Thymus (tissue), 11 donors: ENCODE data around the gene KIFC1. TPM values are rescaled to one million over a fixed set of nuclear protein-coding genes. Genes with fewer than 3 reads are reported as not detected.

ENCODE experiments used
- DNase-seq, 9 donors: peaks; one replicate each; pipeline ENCODE4 v3.0.0-alpha.2; 2013; ENCODE audit warnings: low spot score in 9 of 9, low read depth in 6 of 9, missing footprints in 1 of 9
- H3K27ac ChIP-seq, 2 donors: one replicate each; pipeline ENCODE4 v1.5.1; 2013; ENCODE audit warnings: control low read depth in 1 of 2, low read depth in 1 of 2, low read length in 1 of 2, mild to moderate bottlenecking in 1 of 2, moderate library complexity in 1 of 2
- H3K27me3 ChIP-seq, 2 donors: one replicate each; pipeline ENCODE4 v1.5.1; 2013; ENCODE audit warnings: low read length in 1 of 2; ENCODE audit not compliant: control insufficient read depth in 2 of 2, insufficient read depth in 1 of 2
- H3K36me3 ChIP-seq, 2 donors: one replicate each; pipeline ENCODE4 v1.5.1; 2013; ENCODE audit warnings: low read length in 1 of 2, mild to moderate bottlenecking in 1 of 2, moderate library complexity in 1 of 2; ENCODE audit not compliant: control insufficient read depth in 2 of 2, insufficient read depth in 2 of 2
- H3K4me1 ChIP-seq, 2 donors: one replicate each; pipeline ENCODE4 v1.5.1; 2013; ENCODE audit warnings: low read length in 2 of 2; ENCODE audit not compliant: control insufficient read depth in 2 of 2, insufficient read depth in 2 of 2
- H3K4me3 ChIP-seq, 2 donors: one replicate each; pipeline ENCODE4 v1.5.1; 2013; ENCODE audit warnings: low read length in 2 of 2, control low read depth in 1 of 2, mild to moderate bottlenecking in 1 of 2
- H3K9me3 ChIP-seq, 2 donors: one replicate each; pipeline ENCODE4 v1.5.1; 2013; ENCODE audit warnings: low read length in 1 of 2, mild to moderate bottlenecking in 1 of 2; ENCODE audit not compliant: control insufficient read depth in 2 of 2, insufficient read depth in 1 of 2
- WGBS: extraction: QIAGEN DNeasy Blood & Tissue Kit; methylation state at CpG from one replicate; pipeline ENCODE4 v1.1.7; 2013; 5-methylcytosine and 5-hydroxymethylcytosine counted together
- polyA plus RNA-seq: library from polyadenylated mRNA; stranded (reverse); fragments of 200-250 nt; gene quantifications from one replicate; pipeline ENCODE4 v1.2.3, GENCODE V29; 2013
- total RNA-seq: library from RNA; stranded (reverse); fragments of 120-200 nt; gene quantifications from one replicate; pipeline ENCODE4 v1.2.4, GENCODE V29; 2013
- donor health status: healthy.

KIFC1 gene
- total and polyA plus RNA-seq, 2 donors: 5.5 to 34.3 TPM

DNA sequence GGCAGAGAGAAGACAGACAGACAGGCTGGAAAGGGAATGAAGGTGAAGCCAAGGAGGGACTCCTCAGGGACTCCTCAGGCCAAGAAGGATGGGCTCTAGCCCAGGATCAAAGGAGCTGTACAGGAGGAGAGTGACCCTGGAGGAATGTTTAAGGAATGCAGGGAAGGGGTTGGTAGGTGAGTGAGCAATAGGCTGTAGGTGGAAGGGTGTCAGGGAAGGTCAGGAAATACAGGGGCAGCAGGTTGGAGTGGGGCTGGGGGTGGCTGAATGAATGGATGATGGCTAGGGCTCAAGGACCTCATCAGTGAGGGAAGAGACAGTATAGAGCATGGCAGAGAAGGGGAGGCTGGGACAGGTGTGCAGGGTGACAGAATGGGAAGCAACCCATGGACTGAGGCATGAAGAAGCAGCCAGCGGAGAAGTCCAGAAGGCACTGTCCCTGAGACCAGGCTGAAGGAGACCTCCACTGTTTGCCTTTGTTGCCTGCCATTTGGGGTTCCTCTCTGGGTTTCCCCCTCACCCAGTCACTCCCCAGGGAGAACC, 41.4 kb downstream of the KIFC1 start:
- peaks cover 23 to 29% of the 10 kb centered on the region in 2 donors for H3K36me3 ChIP-seq
- peaks cover 40 to 57% of the 10 kb centered on the region in 2 donors for H3K4me1 ChIP-seq
- no peaks in the 10 kb centered on the region for H3K9me3 ChIP-seq
- no peak for DNase-seq
- no peaks in the 10 kb centered on the region for H3K27me3 ChIP-seq
- peak overlapping the region in 1 of 2 donors; percentile 40 for H3K27ac ChIP-seq
- WGBS: 100% methylated on average over 1 of the region's 1 CpG
- peak overlapping the region in 1 of 2 donors; percentile 44 for H3K4me3 ChIP-seq

DNA sequence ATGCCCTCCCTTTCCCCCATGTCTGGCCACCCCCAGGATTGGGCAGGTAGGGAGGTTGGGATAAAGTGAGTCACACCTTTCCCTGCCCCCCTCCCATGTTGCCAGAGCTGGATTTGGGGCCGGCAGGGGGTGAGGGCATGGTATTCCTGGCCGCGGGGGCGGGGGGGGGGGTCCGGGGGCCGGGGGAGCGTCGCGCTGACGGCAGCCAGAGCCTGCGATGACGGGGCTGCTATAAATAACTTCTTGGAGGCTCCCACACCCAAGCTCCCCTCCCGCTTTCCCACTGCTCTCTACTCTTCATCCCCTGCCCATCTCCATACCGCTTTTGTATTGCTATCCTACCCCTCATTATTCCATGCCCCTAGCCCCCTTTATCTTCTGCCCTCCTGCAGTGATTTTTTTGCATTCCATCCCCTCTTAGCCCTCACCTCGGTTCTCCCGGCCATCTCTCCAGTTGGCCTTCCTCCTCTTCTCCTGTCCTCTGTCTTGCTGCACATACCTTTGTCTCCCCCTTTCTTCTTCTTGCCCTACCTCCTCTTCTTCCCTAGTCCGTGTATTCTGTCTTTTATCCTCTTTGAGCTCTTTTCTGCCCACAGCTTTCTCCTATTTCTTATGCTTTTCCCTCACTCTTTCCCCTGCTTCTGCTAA, 42.0 kb downstream of the KIFC1 start:
- H3K27me3 ChIP-seq: no peaks in the 10 kb centered on the region
- no peaks in the 10 kb centered on the region for H3K9me3 ChIP-seq
- H3K27ac ChIP-seq: no peak overlapping the region
- H3K36me3 ChIP-seq: peaks cover 29 to 35% of the 10 kb centered on the region in 2 donors
- H3K4me1 ChIP-seq: peaks cover 34 to 51% of the 10 kb centered on the region in 2 donors
- no peak overlapping the region for H3K4me3 ChIP-seq
- DNase-seq: no peak
- WGBS: 58% methylated on average over 16 of the region's 17 CpGs

DNA sequence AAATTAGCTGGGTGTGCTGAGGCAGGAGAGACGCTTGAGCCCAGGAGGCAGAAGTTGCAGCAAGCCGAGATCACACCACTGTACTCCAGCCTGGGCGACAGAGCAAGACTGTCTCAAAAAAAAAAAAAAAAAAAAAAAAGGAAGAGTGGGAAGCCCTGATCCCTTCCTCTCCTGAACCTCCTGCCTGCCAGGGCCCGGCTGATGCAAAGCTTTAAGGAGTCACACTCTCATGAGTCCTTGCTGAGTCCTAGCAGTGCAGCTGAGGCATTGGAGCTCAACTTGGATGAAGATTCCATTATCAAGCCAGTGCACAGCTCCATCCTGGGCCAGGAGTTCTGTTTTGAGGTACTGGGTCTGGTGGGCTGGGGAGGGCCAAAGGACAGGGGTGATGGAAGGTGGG, 43.3 kb downstream of the KIFC1 start:
- H3K4me1 ChIP-seq: peaks cover 22 to 38% of the 10 kb centered on the region in 2 donors
- no peak overlapping the region for H3K4me3 ChIP-seq
- peaks cover 39 to 45% of the 10 kb centered on the region in 2 donors for H3K36me3 ChIP-seq
- DNase-seq: no peak
- 98% methylated on average over 4 of the region's 4 CpGs for WGBS
- no peaks in the 10 kb centered on the region for H3K27me3 ChIP-seq
- no peaks in the 10 kb centered on the region for H3K9me3 ChIP-seq
- no peak overlapping the region for H3K27ac ChIP-seq

DNA sequence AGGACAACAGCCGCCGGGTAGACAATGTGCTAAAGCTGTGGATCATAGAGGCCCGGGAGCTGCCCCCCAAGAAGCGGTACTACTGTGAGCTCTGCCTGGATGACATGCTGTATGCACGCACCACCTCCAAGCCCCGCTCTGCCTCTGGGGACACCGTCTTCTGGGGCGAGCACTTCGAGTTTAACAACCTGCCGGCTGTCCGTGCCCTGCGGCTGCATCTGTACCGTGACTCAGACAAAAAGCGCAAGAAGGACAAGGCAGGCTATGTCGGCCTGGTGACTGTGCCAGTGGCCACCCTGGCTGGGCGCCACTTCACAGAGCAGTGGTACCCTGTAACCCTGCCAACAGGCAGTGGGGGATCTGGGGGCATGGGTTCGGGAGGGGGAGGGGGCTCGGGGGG, 46.0 kb downstream of the KIFC1 start:
- H3K4me3 ChIP-seq: no peak overlapping the region
- H3K36me3 ChIP-seq: peaks cover 62 to 72% of the 10 kb centered on the region in 2 donors
- H3K27me3 ChIP-seq: no peaks in the 10 kb centered on the region
- no peaks in the 10 kb centered on the region for H3K9me3 ChIP-seq
- H3K27ac ChIP-seq: no peak overlapping the region
- no peak for DNase-seq
- WGBS: 97% methylated on average over 18 of the region's 18 CpGs
- peaks cover 2 to 11% of the 10 kb centered on the region in 2 donors for H3K4me1 ChIP-seq

DNA sequence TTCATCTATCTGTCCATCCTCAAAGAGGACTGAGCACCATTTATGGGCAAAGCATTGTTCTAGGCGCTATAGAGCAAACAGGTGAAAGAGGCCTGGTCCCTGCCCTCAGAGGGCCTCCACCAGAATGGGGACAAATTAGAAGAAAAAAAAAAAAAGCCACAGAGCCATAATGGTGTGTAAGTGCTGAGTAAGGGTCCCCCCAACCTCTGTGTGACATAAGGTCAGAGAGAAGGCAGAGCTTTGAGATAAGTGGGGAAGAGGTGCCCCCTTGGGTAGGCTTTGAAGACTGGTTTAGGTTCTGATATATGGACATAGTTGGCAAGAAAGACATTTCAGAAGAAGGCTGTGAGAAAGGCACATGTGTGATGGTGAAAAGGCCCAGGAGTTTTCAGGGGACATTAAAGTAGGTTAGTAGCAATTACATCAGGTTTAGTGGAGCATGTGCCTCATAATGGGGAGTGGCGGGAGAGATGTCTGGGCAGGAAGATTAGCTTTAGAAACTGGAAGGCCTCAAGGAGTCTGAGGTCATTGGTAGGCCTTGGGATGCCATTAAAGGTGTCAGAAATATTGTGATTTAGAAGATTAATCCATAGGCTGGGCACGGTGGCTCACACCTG, 47.5 kb downstream of the KIFC1 start:
- 98% methylated on average over 3 of the region's 3 CpGs for WGBS
- Histone ChIP-seq H3K27ac (no peak overlapping the region), H3K9me3 (no peaks in the 10 kb centered on the region), H3K27me3 (no peaks in the 10 kb centered on the region), H3K36me3 (peaks cover 74 to 85% of the 10 kb centered on the region in 2 donors), H3K4me3 (no peak overlapping the region), H3K4me1 (no peaks in the 10 kb centered on the region)
- no peak for DNase-seq

DNA sequence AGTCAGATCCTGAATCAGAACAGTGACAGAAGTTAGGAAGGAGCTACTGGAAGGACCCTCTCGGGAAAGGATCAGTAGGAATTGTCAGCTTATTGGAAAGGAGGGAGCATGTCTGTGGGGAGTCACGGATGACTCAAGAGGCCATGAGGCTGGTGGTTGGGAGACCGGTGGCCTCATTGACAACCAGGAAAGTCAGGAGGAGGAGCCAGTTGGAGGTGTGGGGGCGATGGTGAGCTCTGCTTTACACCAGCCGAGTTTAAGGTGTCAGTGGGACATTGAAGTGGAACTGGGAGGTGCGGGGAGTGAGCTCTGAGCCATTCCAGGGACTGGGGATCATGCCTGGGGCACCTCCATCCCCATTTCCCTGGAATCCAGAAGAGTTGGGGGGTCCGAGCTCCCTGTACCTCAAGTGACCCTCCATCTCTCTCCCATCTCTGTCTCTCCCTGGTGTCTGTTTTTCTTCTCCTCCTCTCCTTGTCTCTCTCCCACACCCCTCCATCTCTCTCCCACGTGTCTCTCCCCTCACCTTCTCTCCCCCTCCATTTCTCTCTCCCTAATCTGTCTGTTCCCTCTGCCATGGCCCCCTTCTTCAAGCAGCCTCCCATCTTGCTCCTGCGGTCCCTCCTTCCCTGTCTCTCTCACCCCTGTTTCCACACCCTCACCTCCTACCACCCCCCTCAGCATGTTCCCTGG, 48.5 kb downstream of the KIFC1 start:
- peaks cover 82 to 93% of the 10 kb centered on the region in 2 donors for H3K36me3 ChIP-seq
- 90% methylated on average over 9 of the region's 9 CpGs for WGBS
- no peak for DNase-seq

DNA sequence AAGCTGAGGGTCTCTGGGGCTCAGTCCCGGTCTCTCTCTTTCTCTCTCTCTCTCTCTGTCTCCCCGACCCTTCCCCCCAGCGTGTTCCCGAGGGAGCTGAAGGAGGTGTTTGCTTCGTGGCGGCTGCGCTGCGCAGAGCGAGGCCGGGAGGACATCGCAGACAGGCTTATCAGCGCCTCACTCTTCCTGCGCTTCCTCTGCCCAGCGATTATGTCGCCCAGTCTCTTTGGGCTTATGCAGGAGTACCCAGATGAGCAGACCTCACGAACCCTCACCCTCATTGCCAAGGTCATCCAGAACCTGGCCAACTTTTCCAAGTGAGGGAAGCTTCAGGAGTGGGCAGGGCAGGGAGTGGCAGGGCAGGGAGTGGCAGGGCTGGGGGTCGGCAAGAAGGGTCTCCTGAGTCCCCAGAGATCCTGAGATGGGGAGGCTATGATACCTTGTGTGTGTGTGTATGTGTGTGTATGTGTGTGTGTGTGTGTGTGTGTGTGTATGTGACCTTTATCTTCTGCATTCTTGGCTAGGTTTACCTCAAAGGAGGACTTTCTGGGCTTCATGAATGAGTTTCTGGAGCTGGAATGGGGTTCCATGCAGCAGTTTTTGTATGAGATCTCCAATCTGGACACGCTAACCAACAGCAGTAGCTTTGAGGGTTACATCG, 49.2 kb downstream of the KIFC1 start:
- Histone ChIP-seq H3K36me3 (peaks cover 78 to 92% of the 10 kb centered on the region in 2 donors), H3K27me3 (no peaks in the 10 kb centered on the region), H3K9me3 (no peaks in the 10 kb centered on the region), H3K27ac (no peak overlapping the region), H3K4me1 (no peaks in the 10 kb centered on the region), H3K4me3 (no peak overlapping the region)
- DNase-seq: no peak
- WGBS: 95% methylated on average over 19 of the region's 19 CpGs

More for the DNA sequence above, 48.5 kb downstream of the KIFC1 start:
- Histone ChIP-seq H3K9me3 (no peaks in the 10 kb centered on the region), H3K27me3 (no peaks in the 10 kb centered on the region), H3K4me3 (no peak overlapping the region), H3K27ac (no peak overlapping the region), H3K4me1 (no peaks in the 10 kb centered on the region)

DNA sequence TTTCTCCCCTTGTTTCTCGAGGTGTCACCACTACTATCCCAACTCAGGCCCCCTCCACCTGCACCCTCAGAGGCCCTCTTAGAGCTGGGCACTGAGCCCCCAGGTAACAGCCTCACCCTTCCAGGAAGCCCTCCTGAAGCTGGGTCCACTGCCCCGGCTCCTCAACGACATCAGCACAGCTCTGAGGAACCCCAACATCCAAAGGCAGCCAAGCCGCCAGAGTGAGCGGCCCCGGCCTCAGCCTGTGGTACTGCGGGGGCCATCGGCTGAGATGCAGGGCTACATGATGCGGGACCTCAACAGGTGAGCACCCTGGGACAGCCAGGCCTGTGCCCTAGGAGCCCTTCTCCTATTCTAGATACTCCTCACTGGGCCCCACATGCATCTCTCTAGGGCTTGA, 49.8 kb downstream of the KIFC1 start:
- H3K27me3 ChIP-seq: no peaks in the 10 kb centered on the region
- H3K4me3 ChIP-seq: no peak overlapping the region
- no peaks in the 10 kb centered on the region for H3K9me3 ChIP-seq
- no peak for DNase-seq
- H3K36me3 ChIP-seq: peaks cover 81 to 92% of the 10 kb centered on the region in 2 donors
- no peak overlapping the region for H3K27ac ChIP-seq
- WGBS: 96% methylated on average over 9 of the region's 9 CpGs
- H3K4me1 ChIP-seq: no peaks in the 10 kb centered on the region
